IgD-negative memory B cell (primary cell): ENCODE measurements around the gene RGL1. TPM values are rescaled to one million over a fixed set of nuclear protein-coding genes. Genes with fewer than 3 reads are reported as not detected.

ENCODE experiments used
- H3K27ac Mint-ChIP-seq, 3 donors: one replicate each; pipeline ENCODE4 v1.8.0; 2020 to 2022; ENCODE audit warnings: mild to moderate bottlenecking in 3 of 3, mixed read lengths in 3 of 3, moderate library complexity in 1 of 3
- H3K27me3 Mint-ChIP-seq: one replicate; pipeline ENCODE4 v1.8.0; 2021; ENCODE audit warnings: mixed read lengths
- H3K36me3 Mint-ChIP-seq: one replicate; pipeline ENCODE4 v1.8.0; 2020; ENCODE audit warnings: mild to moderate bottlenecking, mixed read lengths
- H3K4me1 Mint-ChIP-seq, 3 donors: one replicate each; pipeline ENCODE4 v1.8.0; 2020 to 2022; ENCODE audit warnings: mixed read lengths in 3 of 3, mild to moderate bottlenecking in 1 of 3
- H3K4me3 Mint-ChIP-seq, 4 donors: one replicate each; pipeline ENCODE4 v1.8.0; 2020 to 2022; ENCODE audit warnings: mild to moderate bottlenecking in 4 of 4, mixed read lengths in 4 of 4, moderate library complexity in 3 of 4
- H3K9me3 Mint-ChIP-seq, 3 donors: one replicate each; pipeline ENCODE4 v1.8.0; 2020 to 2021; ENCODE audit warnings: mixed read lengths in 3 of 3, mild to moderate bottlenecking in 1 of 3
- polyA plus RNA-seq: library from polyadenylated mRNA; unstranded; fragments of 300-500 nt; fragmentation: Illumina TruSeq; gene quantifications from one replicate; pipeline ENCODE4 v1.2.3, GENCODE V29; 2021

The RGL1 gene
- polyA plus RNA-seq, 1 donor from 2014 or later, result not detected

DNA sequence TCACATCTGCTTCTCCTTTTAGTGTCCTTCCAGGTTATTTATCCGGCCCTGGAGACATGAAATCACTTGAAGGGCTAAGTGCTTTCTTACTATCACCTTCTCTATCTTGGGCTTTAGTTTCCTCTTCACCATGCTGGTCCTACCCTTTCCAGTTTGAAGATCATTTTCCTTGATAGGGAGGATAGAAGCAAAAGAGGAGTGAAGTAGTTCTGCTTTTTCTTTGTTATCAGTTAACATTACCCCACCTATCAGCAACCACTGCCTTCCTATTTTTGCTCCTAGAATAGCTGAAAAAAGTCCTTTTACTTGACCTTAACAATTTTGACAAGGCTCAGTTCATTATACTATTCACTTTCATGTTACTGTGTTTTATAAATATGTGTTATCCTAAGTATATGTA lies 19.4 kb downstream of the RGL1 start:
- Mint-ChIP-seq H3K4me3 (no peak overlapping the region), H3K9me3 (no peaks in the 10 kb centered on the region), H3K27ac (no peak overlapping the region), H3K4me1 (no peaks in the 10 kb centered on the region), H3K36me3 (peaks cover 2% of the 10 kb centered on the region), H3K27me3 (no peaks in the 10 kb centered on the region)

DNA sequence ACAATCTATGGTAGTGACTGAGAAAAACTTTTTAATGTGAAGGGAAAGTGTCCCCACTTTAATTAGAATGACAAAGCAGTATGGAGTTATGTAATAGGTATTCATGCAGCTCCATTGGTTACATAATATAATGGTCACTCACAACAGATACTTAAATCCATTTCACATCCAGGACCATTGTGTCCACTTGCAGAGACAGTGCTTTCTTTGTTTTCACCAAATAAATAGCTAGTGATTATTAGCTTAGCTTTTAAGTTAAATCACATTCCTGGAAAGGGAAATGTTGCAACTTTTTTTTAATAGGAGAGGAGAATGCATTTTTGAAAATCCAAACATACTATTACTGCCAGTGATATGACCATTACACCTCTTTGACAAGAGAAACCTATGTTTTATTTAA lies 22.9 kb downstream of the RGL1 start:
- Mint-ChIP-seq H3K36me3 (peaks cover 2% of the 10 kb centered on the region), H3K27ac (no peak overlapping the region), H3K4me1 (no peaks in the 10 kb centered on the region), H3K4me3 (no peak overlapping the region), H3K27me3 (no peaks in the 10 kb centered on the region), H3K9me3 (peaks cover 0 to 1% (median 0%) of the 10 kb centered on the region in 3 donors)

DNA sequence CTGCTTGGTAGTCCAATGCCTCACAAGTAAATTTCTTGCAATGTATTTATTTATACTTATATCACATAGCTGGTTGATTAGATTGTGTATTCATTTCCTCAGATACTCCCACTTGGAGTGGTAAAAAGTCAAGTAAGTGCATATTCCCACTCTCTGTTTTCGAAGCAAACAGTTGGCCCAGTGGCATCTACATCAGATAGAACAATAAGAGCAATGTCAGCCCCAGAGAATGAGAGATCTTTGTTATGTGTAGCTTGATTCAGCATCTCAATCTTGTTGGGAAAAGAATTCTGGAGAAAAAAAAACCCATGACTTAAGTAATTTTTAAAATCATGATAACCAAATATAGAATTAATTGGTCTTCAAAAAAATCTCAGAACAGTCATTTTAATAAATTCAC lies 25.5 kb downstream of the RGL1 start:
- Mint-ChIP-seq H3K36me3 (peaks cover 3% of the 10 kb centered on the region), H3K27me3 (no peaks in the 10 kb centered on the region), H3K4me3 (no peak overlapping the region), H3K27ac (no peak overlapping the region), H3K9me3 (peaks cover 0 to 1% (median 0%) of the 10 kb centered on the region in 3 donors), H3K4me1 (no peaks in the 10 kb centered on the region)

DNA sequence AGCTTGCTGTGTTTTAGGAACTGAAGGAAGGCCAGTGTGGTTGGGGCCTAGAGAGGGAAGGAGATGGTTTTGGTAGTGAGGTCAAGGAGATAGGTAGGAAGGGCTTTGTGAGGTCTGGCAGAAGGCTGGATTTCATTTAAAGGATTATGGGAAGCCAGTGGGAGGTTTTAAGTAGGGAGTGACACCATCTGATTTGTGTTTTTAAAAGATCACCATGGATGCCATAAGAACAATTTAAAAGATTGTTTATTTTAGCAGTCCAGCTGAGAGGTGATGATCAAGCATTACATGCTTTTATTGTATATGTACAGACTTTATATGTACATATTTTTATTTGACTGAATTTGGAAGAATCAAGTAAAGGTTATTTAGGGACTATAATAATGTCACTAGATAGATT lies 26.4 kb downstream of the RGL1 start:
- Mint-ChIP-seq H3K4me1 (no peaks in the 10 kb centered on the region), H3K4me3 (no peak overlapping the region), H3K36me3 (peaks cover 1% of the 10 kb centered on the region), H3K9me3 (peaks cover 0 to 1% (median 0%) of the 10 kb centered on the region in 3 donors), H3K27me3 (no peaks in the 10 kb centered on the region), H3K27ac (no peak overlapping the region)

DNA sequence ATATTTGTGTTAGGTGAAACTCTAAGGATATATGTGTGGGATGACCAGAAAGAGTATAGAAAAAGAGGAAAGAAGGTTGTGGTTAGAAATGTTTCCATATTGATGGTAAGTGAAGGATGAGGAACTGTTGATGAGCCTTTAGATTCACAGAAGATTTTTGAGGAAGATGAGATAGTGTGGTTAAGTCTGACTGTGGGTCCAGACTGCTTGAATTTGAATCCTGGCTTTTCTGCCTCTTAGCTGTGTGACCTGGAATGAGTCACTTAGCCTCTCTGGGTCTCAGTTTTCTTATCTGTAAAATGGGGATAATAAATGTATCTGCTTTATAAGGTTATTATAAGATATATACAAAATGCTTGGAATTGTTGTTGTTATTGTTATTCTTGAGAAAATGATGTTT lies 27.5 kb downstream of the RGL1 start:
- no peaks in the 10 kb centered on the region for H3K27me3 Mint-ChIP-seq
- H3K4me3 Mint-ChIP-seq, result no peak overlapping the region
- H3K4me1 Mint-ChIP-seq, result no peaks in the 10 kb centered on the region
- no peak overlapping the region for H3K27ac Mint-ChIP-seq
- H3K36me3 Mint-ChIP-seq, result peaks cover 1% of the 10 kb centered on the region
- H3K9me3 Mint-ChIP-seq, result peaks cover 0 to 1% (median 0%) of the 10 kb centered on the region in 3 donors

DNA sequence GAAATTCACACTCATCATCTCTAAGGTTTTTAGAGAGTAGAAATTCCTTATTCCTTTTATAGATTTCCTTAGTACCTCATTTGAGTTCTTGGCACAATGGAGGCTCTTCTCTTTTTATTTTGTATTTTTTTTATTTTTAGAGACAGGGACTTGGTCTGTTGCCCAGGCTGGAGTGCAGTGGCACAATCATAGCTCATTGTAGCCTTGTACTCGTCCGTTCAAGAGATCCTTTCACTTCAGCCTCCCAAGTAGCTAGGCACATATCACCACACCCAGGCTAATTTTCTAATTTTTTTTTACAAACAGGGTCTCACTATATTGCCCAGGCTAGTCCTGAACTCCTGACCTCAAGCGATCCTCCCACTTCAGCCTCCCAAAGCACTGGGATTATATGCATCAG lies 29.6 kb downstream of the RGL1 start:
- Mint-ChIP-seq H3K27ac (no peak overlapping the region), H3K27me3 (no peaks in the 10 kb centered on the region), H3K9me3 (peaks cover 0 to 2% (median 1%) of the 10 kb centered on the region in 3 donors), H3K4me1 (no peaks in the 10 kb centered on the region), H3K4me3 (no peak overlapping the region), H3K36me3 (peaks cover 1% of the 10 kb centered on the region)

DNA sequence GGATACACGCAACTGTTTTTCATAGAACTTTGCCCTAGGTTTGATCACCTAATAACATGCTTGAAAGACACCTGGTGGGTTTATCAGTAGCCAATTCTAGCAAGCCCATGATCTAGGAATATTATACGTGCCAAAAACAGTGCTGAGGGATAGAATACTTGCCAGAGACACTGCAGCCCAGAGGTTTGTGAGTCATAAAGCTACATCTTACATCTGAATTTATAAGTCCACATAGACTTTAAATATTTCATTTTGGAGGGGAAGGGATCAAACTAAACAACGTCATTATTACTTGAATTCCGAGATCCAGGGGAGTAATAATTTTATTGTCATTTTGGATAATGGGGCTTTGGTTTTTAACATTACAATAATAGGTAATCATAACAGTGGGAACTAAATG lies 31.7 kb downstream of the RGL1 start:
- no peak overlapping the region for H3K4me3 Mint-ChIP-seq
- peaks cover 1% of the 10 kb centered on the region for H3K36me3 Mint-ChIP-seq
- H3K9me3 Mint-ChIP-seq, result peaks cover 0 to 2% (median 0%) of the 10 kb centered on the region in 3 donors
- no peaks in the 10 kb centered on the region for H3K4me1 Mint-ChIP-seq
- H3K27me3 Mint-ChIP-seq, result no peaks in the 10 kb centered on the region
- H3K27ac Mint-ChIP-seq, result no peak overlapping the region

DNA sequence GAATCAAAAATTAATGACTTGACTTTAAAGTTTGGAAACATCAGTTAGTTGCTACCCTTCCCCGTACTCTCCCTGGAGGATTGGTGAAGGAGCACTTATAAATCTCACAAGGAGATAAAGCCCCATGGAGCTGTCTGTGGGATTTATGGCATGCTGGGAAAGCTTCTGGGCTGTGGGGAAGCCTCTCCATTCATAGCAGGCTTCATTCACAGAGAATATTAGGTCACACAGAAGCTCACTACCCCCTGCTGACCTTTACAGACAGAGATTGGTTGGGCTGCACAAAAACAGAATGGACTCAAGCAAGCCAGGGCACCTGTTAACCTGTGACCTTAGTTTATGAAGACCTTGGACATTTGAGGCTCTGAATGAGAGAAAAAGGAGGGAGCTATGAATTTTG lies 32.1 kb downstream of the RGL1 start:
- Mint-ChIP-seq H3K9me3 (peaks cover 0 to 2% (median 0%) of the 10 kb centered on the region in 3 donors), H3K4me3 (no peak overlapping the region), H3K36me3 (peaks cover 1% of the 10 kb centered on the region), H3K4me1 (peaks cover 0 to 2% (median under 1%) of the 10 kb centered on the region in 3 donors), H3K27me3 (no peaks in the 10 kb centered on the region), H3K27ac (no peak overlapping the region)

DNA sequence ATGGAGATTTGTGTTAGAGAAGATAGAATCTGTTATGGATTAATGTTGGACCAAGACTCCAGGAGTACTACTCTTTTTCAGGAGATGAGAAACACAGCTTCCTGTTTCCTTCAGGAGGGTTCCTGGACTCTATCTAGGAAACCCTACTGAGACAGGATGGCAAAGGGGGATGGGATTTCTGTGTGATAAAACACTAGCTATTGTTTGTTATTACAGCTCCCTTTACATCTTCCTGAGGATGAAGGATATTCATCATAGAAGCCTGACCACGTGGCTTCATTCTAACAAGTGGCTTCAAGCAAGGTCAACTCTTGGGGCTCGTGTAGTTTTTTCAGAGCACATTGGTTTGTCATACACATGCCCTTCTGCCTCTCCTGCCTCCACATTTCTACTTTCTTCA lies 33.3 kb downstream of the RGL1 start:
- Mint-ChIP-seq H3K27me3 (no peaks in the 10 kb centered on the region), H3K36me3 (peaks cover 1% of the 10 kb centered on the region)

DNA sequence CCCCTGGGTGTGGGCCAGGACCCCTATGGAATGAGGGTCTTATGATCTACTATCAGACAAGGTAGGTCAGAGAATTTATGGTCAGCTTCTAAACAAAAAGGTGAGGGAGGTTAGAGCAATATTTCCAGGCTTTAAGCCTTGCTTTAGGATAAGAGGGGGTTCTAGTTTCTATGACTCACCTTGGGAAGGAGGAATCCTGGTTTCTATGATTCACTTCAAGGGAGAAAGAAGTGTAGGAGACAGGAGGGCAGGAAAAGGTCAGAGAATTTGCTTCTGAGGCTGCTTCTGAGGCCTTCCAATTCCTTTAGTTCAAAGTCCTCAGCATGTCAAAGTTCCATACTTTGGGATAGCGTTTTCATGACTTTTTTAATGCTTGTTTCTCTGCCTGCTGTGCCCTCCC lies 35.2 kb downstream of the RGL1 start:
- peaks cover 8 to 11% (median 10%) of the 10 kb centered on the region in 3 donors for H3K4me1 Mint-ChIP-seq
- H3K9me3 Mint-ChIP-seq, result peaks cover 0 to 2% (median 0%) of the 10 kb centered on the region in 3 donors
- no peak overlapping the region for H3K4me3 Mint-ChIP-seq
- H3K36me3 Mint-ChIP-seq, result no peaks in the 10 kb centered on the region
- no peak overlapping the region for H3K27ac Mint-ChIP-seq
- H3K27me3 Mint-ChIP-seq, result no peaks in the 10 kb centered on the region

More for the DNA sequence above, 33.3 kb downstream of the RGL1 start:
- H3K27ac Mint-ChIP-seq, result no peak overlapping the region
- H3K9me3 Mint-ChIP-seq, result peaks cover 0 to 2% (median 0%) of the 10 kb centered on the region in 3 donors
- peaks cover 8 to 10% (median 10%) of the 10 kb centered on the region in 3 donors for H3K4me1 Mint-ChIP-seq
- H3K4me3 Mint-ChIP-seq, result no peak overlapping the region

DNA sequence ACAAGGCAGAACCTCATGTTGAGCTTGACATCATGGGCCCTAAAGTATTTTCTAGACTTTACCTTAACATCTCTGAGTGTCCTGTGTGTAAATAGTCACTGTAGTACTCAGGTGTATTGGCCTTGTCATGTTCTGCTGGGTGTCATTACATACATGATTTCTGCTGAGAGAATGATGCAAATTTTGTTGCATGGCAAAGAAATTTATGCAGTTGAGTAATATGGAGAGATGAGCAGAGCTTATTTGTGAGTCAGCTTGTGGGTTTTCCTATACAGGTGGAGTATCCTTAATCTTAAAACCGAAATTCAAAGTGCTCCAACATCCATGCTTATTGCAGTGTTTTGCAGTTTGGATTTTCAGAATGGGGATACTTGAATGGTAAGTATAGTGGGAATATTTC lies 36.6 kb downstream of the RGL1 start:
- H3K27ac Mint-ChIP-seq, result no peak overlapping the region
- H3K36me3 Mint-ChIP-seq, result no peaks in the 10 kb centered on the region
- H3K9me3 Mint-ChIP-seq, result peaks cover 0 to 2% (median 0%) of the 10 kb centered on the region in 3 donors
- H3K4me3 Mint-ChIP-seq, result no peak overlapping the region
- H3K4me1 Mint-ChIP-seq, result peaks cover 8 to 11% (median 10%) of the 10 kb centered on the region in 3 donors
- no peaks in the 10 kb centered on the region for H3K27me3 Mint-ChIP-seq

DNA sequence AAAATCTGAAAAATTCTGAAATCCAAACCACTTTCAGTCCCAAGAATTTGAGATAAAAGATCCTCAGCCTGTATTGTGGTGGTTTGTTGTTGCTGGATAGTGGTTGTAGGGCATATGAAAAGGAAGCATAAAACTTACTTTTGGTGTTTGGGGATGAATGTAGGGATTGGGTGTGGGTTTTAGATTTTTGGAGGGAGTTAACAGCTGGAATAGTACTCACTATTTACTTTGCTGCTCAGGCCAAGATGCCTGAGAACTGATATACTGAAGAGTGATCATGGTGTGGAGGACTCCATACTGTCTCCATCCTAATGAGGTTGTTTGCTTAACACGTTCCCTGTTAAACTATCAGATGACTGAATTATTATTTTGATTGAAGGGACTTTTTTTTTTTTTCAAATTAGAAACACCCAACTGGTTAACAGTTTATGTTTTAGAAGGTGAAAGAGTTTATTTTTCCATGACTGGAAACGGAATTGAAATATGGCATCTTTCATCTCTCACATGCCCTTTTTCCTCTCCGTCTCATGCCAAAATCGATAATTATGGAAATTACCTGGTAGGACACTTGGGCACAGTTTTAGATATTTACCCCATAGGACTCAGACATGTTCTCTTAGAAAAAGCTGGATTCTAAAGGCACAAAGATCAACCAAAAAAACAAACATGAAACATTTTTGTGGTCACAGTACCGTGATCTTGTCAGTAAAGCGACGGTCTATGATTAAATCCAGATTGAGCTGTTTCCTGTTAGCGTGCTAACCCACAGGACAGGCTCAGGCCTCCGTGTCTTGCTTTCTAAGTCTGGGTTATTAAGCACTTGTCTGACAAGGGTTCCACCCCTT lies 37.3 kb downstream of the RGL1 start:
- no peak overlapping the region for H3K27ac Mint-ChIP-seq
- H3K4me3 Mint-ChIP-seq, result peak overlapping the region in 2 of 4 donors; percentile 52 to 78
- peaks cover 8 to 11% (median 10%) of the 10 kb centered on the region in 3 donors for H3K4me1 Mint-ChIP-seq
- H3K9me3 Mint-ChIP-seq, result peaks cover 0 to 2% (median 0%) of the 10 kb centered on the region in 3 donors
- H3K27me3 Mint-ChIP-seq, result no peaks in the 10 kb centered on the region
- H3K36me3 Mint-ChIP-seq, result no peaks in the 10 kb centered on the region

DNA sequence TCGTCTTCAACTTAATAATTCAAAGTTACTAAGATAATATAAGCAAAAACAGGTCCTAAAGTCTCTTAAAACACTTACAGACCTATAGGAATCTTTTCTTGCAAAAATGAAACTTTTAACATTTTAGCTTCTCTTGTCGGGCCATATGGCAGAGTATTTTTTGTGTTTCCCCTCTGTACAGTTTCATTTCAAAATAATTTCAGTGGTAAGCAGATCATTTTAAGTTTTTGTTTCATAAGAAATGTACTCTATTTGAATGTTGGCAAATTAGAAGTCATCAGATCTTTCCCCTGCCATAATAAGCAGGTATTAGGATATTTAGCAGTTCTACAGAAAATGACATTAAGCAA lies 37.9 kb downstream of the RGL1 start:
- peaks cover 0 to 2% (median 0%) of the 10 kb centered on the region in 3 donors for H3K9me3 Mint-ChIP-seq
- H3K36me3 Mint-ChIP-seq, result no peaks in the 10 kb centered on the region
- H3K27ac Mint-ChIP-seq, result no peak overlapping the region
- H3K4me1 Mint-ChIP-seq, result peaks cover 8 to 11% (median 10%) of the 10 kb centered on the region in 3 donors
- peak overlapping the region in 2 of 4 donors; percentile 52 to 78 for H3K4me3 Mint-ChIP-seq
- no peaks in the 10 kb centered on the region for H3K27me3 Mint-ChIP-seq

DNA sequence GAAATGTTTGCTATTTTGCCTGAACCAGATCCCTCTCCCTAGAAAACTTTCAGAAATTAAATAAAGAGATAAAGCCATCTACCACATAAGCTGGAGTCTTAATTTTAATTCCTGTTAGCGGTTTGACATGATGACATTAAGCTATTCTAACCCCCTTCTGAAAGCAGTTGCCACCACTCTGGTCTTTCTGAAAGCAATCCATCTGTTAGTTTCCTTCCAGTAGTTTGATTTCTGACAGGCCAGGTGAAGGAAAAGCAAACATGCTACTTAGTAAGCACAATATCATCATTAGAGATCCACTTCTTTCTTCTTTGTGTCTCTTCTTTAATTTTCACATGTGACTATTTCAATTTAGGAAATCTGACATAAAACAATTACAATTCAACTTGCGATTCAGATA lies 39.9 kb downstream of the RGL1 start:
- H3K27ac Mint-ChIP-seq, result no peak overlapping the region
- H3K9me3 Mint-ChIP-seq, result no peaks in the 10 kb centered on the region
- H3K36me3 Mint-ChIP-seq, result no peaks in the 10 kb centered on the region
- no peaks in the 10 kb centered on the region for H3K27me3 Mint-ChIP-seq
- H3K4me3 Mint-ChIP-seq, result no peak overlapping the region
- peaks cover 8 to 11% (median 10%) of the 10 kb centered on the region in 3 donors for H3K4me1 Mint-ChIP-seq

DNA sequence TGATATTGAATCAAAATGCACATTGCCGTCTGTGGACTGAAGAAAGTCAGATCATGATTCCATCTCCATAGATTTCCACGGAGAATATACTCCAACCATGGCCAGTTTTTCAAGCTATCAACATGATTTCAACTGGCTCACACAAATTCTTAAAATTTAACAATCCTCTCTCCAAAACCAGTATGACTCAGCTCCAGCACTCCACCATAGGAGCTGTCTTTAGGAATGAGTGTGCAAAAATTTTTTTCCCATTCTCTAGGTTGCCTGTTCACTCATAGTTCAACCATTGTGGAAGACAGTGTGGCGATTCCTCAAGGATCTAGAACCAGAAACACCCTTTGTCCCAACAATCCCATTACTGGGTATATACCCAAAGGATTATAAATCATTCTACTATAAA lies 40.8 kb downstream of the RGL1 start:
- H3K9me3 Mint-ChIP-seq, result no peaks in the 10 kb centered on the region
- H3K27ac Mint-ChIP-seq, result no peak overlapping the region
- no peaks in the 10 kb centered on the region for H3K36me3 Mint-ChIP-seq
- peaks cover 8 to 11% (median 10%) of the 10 kb centered on the region in 3 donors for H3K4me1 Mint-ChIP-seq
- no peaks in the 10 kb centered on the region for H3K27me3 Mint-ChIP-seq
- H3K4me3 Mint-ChIP-seq, result no peak overlapping the region

DNA sequence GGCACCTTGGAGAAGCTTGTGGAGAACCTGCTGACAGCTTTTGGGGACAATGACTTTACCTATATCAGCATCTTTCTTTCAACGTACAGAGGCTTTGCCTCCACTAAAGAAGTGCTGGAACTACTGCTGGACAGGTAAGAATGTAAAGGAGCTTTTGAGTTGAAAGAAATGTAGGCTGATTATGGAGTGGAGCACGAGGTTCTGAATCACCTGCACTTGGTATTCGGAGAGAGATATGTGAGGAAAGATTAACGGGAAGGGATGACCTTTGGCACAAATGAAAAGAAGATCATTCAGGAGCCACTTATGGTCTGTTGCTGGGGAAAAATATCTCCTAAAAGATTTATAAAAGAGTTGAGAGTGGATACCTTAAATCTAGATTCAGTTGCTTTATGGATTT lies 42.7 kb downstream of the RGL1 start:
- Mint-ChIP-seq H3K4me3 (no peak overlapping the region), H3K9me3 (no peaks in the 10 kb centered on the region), H3K27ac (no peak overlapping the region), H3K36me3 (no peaks in the 10 kb centered on the region), H3K27me3 (no peaks in the 10 kb centered on the region), H3K4me1 (peaks cover 3 to 7% (median 4%) of the 10 kb centered on the region in 3 donors)
